ENCODE results near the gene GCKR.

Gene GCKR, protein sequence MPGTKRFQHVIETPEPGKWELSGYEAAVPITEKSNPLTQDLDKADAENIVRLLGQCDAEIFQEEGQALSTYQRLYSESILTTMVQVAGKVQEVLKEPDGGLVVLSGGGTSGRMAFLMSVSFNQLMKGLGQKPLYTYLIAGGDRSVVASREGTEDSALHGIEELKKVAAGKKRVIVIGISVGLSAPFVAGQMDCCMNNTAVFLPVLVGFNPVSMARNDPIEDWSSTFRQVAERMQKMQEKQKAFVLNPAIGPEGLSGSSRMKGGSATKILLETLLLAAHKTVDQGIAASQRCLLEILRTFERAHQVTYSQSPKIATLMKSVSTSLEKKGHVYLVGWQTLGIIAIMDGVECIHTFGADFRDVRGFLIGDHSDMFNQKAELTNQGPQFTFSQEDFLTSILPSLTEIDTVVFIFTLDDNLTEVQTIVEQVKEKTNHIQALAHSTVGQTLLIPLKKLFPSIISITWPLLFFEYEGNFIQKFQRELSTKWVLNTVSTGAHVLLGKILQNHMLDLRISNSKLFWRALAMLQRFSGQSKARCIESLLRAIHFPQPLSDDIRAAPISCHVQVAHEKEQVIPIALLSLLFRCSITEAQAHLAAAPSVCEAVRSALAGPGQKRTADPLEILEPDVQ

GRCh38 chr2:27496357-27497287 is at the start of gene GCKR:
Gene GCKR (plus strand): TSS chr2:27496839. CDS start chr2:27496905, 66 bp downstream.
- no peak for FAIRE-seq

DNA sequence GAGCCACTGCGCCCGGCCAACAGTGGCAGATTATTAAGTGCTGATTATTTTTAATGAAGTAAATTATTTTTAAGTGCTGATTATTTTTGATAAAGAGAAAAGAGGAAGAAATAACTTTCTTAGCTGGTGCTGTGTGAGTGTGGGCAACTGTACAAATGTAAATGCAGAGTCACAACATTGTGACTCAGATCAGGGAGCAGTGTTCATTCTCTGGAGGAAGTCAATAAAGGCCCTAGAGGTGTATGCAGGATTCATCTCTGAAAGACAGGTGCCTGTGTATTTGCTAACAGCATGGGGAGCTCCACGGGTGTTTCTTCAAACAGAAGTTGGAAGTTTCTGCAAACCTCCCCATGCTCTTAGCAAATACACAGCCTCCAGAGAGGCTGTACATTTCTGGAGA is 48.3 kb upstream of the GCKR start:
- FAIRE-seq: no peak

DNA sequence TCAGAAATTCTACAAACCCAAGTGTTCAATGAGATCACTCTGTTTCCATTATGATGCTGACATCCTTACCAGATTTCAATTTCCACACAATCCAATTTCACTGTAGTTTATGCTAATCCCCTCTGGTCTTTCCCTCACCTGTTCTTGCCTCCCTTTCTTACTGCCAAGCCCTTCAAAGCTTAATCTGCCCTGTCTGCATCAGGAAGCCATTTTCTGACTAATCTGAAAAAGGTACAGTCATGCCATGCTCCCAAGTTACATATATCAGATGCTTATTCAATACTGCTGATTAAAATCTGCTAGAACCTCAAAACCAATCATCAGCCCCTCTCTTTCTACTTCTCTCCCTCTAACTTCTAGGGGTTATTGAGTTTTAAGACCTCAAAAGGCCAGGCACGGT is 45.5 kb upstream of the GCKR start:
- no peak for FAIRE-seq

GRCh38 chr2:27453968-27454367 is 42.7 kb upstream of the GCKR start:
- no peak for FAIRE-seq

DNA sequence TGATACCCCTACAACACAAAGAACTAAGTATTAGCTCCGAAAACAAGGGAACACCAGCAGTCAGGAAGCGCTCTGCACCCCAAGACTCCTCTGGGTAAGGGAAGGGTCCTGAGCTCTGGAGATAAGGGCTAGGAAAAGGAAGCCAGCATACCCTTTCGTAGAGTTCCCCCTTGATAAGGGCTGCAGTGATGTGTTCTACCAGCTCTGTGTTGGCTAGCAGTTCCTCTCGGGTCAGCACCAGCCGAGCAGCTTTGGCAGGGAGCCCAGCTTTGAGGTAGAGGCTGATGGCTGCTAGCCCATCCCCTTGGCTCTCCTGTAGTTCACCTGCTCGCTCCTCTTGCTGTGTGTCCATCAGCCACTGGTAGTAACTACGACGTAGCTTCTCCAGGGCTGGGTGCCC is 35.5 kb upstream of the GCKR start:
- FAIRE-seq: no peak

DNA sequence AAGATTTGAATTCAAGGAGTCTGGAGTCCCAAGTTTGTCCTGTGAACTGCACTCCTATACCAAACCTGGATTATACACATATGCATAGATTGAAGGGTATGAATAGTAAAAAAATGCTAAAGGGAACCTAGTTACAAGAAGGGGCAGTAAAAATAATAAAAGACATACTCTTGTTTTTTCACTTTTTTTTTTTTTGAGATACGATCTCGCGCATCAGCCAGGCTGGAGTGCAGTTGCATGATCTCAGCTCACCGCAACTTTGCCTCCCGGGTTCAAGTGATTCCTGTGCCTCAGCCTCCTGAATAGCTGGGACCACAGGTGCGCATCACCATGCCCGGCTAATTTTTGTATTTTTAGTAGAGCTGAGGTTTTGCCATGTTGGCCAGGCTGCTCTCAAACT is 32.2 kb upstream of the GCKR start:
- FAIRE-seq: no peak

- no peak for FAIRE-seq
These were observed 24.7 kb upstream of the GCKR start for GRCh38 chr2:27471961-27472360.

DNA sequence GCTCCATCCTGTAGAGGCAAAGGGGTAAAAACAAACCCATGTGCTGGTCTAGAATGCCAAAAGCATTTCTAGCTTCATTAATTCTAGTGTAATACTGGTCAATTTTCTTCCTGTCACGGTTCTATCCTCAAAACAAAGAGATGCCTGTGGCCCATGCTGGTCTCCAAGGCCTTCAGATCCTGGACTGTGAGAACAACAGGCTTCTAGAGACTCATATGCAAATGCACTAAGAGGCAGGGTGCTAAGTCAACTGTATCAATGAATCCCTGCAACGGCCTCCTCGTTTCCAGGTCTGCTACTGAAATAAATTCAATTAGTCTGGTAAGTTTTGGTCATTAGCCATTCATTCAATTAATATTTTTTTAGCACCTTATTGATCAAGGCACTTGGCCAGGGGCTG is 11.1 kb upstream of the GCKR start:
- FAIRE-seq: no peak

DNA sequence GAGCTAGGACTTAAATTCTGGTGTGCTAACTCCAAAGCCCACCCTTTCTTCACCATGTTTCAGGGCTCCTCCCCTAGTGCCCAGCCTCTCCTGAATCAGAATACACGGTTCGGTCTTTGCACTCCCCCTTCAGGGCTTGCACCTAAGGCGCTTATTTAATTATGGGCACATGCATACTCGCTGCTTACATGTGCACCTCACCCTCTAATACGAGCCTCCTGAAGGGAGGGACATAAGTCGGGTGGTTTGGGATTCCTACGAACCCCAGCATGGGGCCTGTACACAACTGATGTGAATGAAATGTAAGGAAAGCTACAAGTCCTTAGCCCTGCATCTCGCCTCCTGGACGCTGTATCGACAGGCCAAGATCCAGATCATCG is 7.5 kb upstream of the GCKR start:
- no peak for FAIRE-seq

GRCh38 chr2:27489498-27490397 is 6.9 kb upstream of the GCKR start, which contains the start of gene IFT172:
Gene IFT172 (minus strand): TSS chr2:27489743. CDS start chr2:27489653, 90 bp downstream.
- FAIRE-seq: peak; percentile 91

DNA sequence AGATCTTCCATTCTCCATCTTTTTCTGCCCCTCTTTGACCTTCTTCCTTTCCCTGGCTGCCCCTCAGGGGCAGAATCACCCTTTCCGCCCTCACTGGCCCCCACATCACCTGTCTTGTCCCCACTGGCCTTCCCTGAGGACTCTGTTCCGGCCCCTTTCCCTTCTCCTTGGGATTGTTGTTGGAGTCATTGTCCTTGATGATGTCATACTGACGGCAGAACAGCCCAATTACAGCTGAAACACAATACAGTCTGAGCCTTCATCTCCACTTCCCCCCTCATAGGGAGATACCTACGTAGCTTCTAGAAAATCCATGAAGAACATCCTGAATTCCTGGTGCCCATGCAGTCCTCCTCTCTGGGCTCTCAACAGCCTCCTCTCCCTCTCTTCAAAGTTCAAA is 4.1 kb upstream of the GCKR start:
- no peak for FAIRE-seq

GRCh38 chr2:27493948-27494283 is 2.7 kb upstream of the GCKR start:
- FAIRE-seq: no peak

DNA sequence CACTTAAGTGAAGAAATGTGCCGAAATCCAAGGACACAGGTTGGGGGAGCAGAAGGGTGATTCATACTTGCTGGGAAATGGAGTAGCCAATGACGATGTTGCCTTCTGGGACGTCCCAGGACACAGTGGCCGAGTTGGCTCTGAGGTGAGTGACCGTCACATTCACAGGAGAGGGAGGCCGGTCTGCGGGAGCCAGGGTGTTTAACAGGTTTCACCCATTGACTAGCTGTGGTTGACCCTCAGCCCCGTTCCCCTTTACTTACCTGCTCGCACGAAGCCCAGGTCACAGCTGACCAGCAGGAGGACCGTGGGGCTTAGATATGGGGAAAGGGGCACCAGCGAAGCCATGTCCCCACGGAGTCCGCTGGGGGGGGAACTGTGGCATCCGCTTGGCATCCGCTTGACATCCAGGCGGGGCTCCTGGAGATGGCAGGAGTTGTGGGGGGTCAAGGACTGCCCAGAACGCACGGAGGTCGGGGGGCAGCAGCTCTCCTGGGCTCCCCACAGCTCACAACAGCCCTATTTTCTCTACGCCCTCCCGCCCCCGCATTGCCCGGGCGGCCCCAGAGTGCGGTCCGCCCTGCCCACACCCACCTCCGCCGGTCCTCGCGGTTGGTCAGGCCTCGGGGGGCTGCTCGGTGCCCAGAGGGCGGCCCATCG is 2.2 kb upstream of the GCKR start:
- no peak for FAIRE-seq

DNA sequence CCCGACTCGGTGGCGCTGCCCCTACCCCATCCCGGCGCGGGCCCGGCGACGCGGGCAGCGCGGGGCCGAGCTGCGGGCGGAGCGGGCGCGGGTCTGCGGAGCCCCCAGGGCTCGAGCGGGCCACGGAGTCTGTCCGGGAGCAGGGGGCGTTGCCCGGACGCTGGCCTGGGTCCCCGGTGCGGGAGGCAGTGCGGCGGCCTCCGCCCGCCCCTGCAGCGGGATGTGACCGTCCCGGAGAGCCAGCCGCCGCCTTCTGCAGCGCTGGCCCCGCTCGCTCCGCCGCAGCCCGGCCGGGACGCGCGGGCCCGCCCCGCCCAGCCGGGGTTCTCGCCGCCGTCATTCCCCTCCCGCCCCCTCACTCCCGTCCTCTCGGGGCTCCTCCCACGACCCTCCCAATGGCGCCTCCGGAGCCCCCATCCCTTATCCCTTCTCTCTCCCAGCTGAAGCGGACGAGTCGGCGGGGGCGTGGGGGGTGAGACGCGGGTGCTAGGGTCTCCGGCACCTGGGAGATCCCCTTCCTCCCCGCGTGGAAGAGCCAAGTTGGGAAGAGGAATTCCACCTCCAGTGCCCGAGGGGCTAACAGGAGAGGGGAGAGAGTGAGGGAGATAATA is 1.6 kb upstream of the GCKR start, which contains the start of gene FNDC4:
FNDC4 (minus strand) TSS at position 257 of the 611 bp plus-strand sequence. CDS start 521 bp downstream, outside the sequence.
- no peak for FAIRE-seq

DNA sequence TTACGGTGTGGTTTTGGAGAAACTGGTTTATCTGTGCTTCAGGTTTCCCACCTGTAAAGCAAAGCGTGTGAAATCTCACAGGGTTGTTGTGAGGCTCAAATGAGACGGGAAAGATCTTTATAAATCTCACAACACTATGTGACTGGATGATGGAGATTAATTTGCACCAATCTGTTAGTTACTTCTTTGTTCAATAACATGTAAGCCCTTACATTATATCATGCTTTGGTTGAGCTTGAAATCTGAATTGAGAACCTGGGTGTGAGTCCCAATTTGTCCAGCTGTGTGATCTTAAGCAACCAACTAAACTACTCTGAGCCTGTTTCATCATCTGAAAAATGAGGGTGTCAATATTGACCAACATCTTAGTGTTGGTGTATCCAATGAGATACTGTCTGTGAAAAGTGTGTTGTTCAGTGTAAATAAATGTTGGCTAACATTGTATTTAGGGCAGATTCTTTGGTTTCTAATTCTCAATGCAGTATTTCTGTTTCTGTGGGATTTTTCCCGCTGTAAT is 741 bp upstream of the GCKR start:
- no peak for FAIRE-seq

DNA sequence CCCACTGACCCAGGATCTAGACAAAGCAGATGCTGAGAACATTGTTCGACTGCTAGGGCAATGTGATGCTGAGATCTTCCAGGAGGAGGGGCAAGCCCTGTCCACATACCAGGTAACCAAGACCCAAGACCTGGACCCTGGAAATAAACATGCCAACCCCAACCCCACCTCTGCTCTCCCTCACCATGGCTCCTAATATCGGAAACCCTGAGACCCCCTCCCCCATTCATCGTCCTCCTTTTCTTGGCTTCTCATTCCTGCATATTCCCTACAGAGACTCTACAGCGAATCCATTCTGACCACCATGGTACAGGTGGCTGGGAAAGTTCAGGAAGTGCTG is 619 bp downstream of the GCKR start:
- no peak for FAIRE-seq

GRCh38 chr2:27498975-27499374 is 2.3 kb downstream of the GCKR start:
- FAIRE-seq: no peak

DNA sequence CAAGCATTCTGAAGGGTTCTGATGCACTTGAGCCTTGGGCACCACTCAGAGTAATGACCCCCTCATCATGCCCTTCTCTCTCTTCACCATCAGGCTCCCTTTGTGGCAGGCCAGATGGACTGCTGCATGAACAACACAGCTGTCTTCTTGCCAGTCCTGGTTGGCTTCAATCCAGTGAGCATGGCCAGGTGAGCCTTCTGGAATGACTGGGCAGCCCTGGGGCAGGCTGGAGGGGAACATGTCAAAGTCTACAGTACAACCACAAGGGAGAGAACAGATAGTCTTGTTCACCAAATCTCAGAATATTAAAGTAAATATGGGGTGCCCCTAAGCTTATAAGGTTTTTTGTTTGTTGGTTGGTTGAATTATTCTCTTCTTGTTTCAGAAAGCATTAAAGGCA is 4.4 kb downstream of the GCKR start:
- no peak for FAIRE-seq

- no peak for FAIRE-seq
These were observed 5.5 kb downstream of the GCKR start for GRCh38 chr2:27502142-27502541.

GRCh38 chr2:27506587-27506986 is 9.9 kb downstream of the GCKR start:
- no peak for FAIRE-seq

- no peak for FAIRE-seq
These were observed 10.7 kb downstream of the GCKR start for GRCh38 chr2:27507293-27507692.
